ENCODE results near the gene ZSCAN18.

ZSCAN18 gene

DNA sequence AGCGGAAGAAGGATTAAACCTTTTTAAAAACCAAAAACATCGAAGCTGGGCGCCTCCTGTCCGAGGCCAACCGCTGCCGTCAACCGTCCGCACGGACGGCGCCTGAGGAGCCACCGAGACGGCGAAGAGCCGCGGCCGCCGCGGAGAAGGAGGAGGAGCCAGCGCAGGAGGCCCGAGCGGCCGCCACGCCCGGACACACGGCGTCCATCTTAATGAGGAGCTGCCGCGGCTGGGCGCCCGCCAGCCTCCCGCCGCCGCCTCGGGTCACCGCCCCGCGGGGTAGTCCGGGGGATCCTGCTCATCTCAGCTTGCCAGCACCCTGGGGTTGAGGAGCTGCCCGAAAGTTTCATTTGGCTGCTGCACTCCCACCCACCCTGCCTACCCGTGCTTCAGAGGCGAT is 53.6 kb downstream of the ZSCAN18 start:
- DNase-seq = no peak

DNA sequence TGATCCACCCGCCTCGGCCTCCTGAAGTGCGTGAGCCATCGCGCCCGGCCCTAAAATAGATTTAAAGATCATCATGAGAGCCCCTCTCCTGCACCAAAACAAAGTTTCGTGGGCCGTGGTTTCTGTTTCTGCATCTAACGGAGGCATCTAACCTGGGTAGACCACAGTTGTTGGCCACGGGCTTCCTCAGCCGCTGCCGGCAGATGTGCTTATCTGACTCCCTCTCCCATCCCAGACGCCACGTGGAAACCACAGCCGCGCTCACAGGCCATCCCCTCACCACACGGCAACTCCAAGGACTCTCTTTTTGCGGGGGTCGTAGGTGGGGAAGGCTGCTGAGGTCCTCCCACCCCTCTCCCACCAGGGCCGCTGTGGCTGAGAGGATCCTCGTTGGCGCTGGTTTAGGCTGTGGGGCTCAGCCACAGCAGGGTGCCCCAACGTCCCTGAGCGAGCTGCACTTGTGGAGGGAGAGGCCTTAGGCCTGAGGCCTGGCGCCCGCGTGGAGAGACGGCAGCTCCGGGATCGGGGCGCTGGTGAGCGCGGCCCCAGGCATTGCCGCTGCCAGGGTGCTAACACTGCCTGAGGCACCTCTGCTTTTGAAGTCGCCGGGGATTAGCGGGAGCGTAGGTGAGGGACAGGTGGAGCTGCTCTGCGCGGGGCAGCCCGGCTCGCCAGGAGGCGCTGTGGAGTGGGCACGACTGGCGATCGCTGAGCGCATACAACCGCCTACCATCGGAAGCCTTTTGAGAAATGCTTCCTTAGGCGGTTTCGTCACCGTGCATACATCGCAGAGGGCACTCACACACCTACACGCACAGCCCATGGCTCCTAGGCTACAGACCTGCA is 55.3 kb downstream of the ZSCAN18 start:
- no peak for DNase-seq

DNA sequence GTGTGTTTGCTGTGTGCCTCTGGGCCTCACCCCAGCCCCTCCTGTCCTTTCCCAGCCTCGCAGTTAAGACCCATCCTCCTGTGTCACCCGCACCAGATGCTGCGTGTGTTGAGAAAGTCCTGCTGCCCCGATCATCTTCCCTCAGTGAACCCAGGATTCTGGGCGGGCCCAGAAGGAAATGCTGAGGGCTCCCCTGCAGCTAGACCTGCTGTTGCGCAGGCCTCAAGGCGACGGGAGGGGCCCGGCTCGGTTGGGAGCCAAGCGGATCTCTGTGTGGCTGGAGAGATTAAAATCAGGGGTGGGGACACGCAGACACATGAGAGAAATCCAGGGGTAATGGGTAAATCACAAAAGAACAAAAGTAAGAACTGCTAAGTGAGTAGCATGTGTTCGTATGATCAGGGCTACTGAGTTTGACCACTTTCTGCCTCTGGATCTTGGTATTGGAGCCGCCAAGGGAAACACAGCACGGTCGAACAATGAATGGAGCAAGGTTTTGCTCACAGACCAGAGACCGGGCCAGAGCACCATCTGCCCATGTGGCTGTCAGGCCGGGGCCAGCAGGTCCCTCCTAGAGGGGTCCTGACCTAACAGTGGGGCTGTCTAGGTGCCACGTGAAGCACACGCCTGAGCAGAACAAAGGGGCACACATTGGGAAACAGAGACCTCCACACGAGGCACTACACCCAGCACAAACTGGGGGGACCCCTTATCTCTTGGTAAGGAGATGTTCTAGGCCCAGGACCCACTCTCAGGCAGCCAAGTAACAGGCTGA is 57.1 kb downstream of the ZSCAN18 start:
- no peak for DNase-seq

DNA sequence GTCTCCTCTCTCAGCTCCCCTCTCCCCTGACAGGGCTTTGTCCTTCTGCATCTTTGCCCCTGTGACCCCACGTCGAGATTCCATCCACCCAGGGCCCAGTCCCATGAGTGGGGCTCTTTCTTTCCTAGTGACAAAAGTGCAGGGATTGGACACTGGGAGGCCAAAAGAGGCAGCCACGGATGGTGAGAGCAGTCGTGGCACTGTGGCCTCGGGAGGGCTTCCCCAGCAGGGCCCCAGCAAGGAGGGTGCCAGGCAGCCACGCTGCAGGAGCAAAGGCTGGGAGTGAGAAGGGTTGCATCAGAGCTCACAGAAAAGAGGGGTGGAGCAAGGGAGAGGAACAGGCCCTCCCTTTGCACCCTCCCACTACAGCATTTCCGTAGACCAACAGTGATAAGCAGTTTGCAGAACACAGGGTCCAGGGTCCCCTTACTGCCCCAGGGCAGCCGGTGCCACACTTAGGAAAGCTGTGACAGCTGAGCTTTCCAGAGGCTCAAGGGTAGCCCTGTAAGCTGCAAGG is 59.3 kb downstream of the ZSCAN18 start:
- DNase-seq = no peak

DNA sequence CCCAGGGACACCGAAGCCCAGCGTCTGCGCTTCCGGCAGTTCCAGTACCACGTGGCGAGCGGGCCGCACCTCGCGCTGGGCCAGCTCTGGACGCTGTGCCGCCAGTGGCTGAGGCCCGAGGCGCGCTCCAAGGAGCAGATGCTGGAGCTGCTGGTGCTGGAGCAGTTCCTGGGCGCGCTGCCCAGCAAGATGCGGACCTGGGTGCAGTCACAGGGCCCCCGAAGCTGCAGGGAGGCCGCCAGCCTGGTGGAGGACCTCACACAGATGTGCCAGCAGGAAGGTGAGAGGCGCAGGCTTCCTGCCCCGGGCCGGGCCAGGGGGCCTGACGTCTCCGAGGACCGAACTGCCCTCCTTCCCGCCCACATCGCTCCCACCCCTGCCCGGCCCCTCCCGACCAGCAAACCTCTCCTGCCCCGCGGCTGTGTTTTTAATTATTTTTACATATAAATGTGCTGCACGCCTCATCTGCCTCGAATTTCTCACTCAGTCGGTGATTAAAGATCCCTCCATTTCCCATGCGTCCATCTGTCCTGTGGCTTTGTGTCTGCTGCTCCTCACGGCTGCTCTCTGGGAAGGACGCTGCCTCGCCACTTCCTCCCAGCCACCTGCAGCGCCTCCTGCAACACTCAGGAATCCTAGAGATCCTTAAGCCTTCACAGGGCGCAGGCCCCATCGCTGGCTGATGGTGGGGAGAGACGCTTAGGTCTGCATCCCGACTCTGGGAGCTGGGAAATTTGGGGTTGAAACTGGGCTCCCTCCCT is 59.9 kb downstream of the ZSCAN18 start:
- no peak for DNase-seq

DNA sequence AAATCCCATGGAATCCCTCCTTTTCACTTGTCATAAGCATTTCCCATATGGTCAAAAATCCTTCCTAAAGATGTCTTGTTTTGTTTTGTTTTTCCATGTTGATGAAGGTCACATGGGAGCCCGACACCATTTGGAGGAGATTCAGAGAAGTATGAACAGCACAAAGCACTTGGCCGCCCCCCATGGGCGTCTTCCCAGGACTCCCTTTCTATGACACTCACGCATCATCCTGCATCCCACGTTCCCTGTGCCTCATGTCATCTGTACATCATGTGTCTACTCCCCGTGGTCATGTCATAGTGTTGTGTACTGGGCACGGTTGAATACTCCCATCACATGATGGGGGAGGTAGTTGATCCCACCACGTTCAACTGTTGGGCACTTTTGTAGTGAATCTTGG is 62.2 kb downstream of the ZSCAN18 start:
- no peak for DNase-seq

DNA sequence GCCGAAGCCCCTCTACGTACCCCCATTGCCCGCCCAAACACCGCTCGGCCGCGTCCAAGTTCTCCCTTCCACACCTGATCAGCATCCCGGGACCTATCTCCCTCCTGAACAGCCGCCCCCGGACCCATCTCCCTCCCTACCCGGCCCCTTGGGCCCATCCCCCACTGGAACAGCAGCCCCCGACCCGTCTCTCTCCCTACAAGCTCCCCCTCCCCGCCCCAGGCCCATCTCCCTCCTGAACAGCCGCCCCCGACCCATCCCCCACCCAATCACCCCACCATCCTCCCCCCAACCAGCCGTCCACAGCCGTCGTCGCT is 63.6 kb downstream of the ZSCAN18 start:
- no peak for DNase-seq
